Bladder microvascular endothelial cell (primary cell): ENCODE results near the gene CDH16. TPM values are rescaled to one million over a fixed set of nuclear protein-coding genes. Genes with fewer than 3 reads are reported as not detected.

ENCODE experiments used
- total RNA-seq: library from RNA; depleted of rRNA; stranded (reverse); fragments of >200 nt; gene quantifications from 2 replicates; pipeline ENCODE4 v1.2.3, GENCODE V29; 2014

The CDH16 gene, protein sequence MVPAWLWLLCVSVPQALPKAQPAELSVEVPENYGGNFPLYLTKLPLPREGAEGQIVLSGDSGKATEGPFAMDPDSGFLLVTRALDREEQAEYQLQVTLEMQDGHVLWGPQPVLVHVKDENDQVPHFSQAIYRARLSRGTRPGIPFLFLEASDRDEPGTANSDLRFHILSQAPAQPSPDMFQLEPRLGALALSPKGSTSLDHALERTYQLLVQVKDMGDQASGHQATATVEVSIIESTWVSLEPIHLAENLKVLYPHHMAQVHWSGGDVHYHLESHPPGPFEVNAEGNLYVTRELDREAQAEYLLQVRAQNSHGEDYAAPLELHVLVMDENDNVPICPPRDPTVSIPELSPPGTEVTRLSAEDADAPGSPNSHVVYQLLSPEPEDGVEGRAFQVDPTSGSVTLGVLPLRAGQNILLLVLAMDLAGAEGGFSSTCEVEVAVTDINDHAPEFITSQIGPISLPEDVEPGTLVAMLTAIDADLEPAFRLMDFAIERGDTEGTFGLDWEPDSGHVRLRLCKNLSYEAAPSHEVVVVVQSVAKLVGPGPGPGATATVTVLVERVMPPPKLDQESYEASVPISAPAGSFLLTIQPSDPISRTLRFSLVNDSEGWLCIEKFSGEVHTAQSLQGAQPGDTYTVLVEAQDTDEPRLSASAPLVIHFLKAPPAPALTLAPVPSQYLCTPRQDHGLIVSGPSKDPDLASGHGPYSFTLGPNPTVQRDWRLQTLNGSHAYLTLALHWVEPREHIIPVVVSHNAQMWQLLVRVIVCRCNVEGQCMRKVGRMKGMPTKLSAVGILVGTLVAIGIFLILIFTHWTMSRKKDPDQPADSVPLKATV
- not detected in 2 replicates for total RNA-seq

GRCh38 chr16:66918803-66919568, at the start of gene CDH16:
Gene CDH16, minus strand, starts transcription at chr16:66918885. Its CDS starts 820 bp downstream, at chr16:66918065.

DNA sequence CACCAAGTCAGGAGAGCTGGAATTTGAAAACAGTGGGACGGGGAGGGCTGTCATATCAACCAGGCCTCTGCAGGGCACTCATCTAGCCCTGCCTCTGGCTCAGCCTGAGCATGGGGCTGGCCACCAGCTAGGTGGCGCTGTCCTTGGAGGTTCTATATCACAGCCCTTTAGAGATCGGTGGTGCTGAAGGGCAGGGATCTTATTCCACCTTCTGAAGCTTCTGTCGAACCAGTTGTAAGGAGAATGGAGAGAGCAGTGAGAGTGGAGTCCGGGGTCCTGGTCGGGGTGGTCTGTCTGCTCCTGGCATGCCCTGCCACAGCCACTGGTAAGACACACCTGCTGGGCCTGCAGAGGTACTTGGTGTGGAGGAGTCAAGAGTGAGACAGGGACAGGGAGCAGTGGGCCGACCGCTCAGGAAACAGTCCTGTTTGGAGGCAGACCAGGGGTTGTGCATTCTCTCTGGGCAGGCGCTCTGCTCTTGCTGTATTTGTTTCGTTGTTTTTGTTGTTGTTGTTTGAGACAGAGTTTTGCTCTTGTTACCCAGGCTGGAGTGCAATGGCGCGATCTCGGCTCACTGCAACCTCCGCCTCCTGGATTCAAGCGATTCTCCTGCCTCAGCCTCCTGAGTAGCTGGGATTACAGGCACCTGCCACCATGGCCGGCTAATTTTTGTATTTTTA, 42.5 kb upstream of the CDH16 start, which contains the start of gene CES3:
TSS of gene CES3 (plus strand) at position 202 of the 680 bp plus-strand sequence. CDS start at position 244, 42 bp downstream.

DNA sequence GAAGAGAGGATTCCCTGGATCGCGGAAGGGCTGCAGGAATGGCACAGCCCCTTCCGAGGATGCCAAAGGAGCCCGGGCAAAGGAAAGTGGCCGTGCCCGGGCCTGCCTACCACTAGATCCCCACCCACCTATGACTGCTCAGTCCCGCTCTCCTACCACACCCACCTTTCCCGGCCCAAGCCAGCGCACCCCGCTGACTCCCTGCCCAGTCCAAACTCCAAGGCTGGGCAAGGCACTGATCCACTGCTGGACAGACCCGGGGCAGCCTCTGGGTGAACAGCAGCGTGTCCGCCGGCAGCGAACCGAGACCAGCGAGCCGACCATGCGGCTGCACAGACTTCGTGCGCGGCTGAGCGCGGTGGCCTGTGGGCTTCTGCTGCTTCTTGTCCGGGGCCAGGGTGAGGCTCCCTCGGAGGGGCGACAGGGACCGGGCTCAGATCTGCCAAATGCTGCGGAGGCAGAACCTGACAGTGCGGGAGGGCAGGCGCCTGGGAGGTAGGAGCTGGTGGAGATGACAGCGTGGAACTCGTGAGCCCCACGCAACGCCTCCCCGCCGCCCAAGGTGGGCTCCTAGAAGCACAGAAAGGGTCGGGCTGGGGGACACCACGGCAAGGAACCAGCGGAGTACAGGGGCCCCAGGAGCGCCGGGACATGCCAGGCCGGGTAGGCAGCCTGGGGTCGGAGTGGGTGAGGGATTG, 16.8 kb upstream of the CDH16 start, which contains the start of gene CES2:
TSS of gene CES2 (plus strand) at position 203 of the 698 bp plus-strand sequence. CDS start at position 323, 120 bp downstream.

GRCh38 chr16:66934138-66934838, 15.6 kb upstream of the CDH16 start, which contains the start of gene CIAO2B:
Gene CIAO2B, minus strand, starts transcription at chr16:66934402. Its CDS starts 38 bp downstream, at chr16:66934364.

DNA sequence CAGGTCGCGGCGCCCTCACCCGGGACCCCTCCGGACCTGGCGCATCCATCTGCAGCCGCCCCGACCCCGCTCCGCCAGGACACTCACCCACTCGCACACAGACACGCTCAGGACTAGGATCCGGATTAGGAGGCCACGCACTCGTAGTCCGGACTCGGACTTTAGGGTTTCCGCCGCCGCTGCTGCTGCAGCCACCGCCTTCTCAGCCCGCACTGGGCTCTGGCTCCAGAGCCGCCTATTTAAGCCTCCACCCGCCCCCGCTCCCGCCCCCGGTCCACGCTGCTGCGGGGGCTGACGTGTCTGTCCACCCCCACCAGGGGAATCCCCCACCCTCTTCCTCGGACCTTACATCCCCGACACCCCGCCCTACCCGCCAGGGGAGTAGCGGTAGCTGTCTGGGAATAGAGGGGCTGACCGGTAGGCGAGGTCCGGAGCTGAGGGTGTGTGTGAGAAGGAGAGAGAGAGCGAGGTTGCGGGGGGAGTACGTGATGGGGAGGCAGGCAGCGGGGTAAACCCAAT, 6.7 kb upstream of the CDH16 start, which contains the start of gene RRAD:
TSS of gene RRAD (minus strand) at position 214 of the 519 bp plus-strand sequence. CDS start 356 bp downstream, outside the sequence.

GRCh38 chr16:66880288-66881013, 38.2 kb downstream of the CDH16 start, which contains the start of gene PDP2:
Gene PDP2, plus strand, starts transcription at chr16:66880515. Its CDS starts 3,770 bp downstream, at chr16:66884285.

Other genes starting within 250 kb of the CDH16 start
- 5.5 and 11.0 TPM in 2 replicates for gene CMTM4, start 222.1 kb downstream of the CDH16 start, total RNA-seq
- gene DYNC1LI2, start 167.3 kb downstream of the CDH16 start, total RNA-seq: 97.0 and 170 TPM in 2 replicates
- gene TERB1, start 117.3 kb downstream of the CDH16 start, total RNA-seq: 0.06 and 0.16 TPM in 2 replicates
- gene NAE1, start 87.9 kb downstream of the CDH16 start, total RNA-seq: 46.6 and 47.7 TPM in 2 replicates
- not detected in 2 replicates for gene CA7, start 74.5 kb downstream of the CDH16 start, total RNA-seq
- gene PDP2, start 38.4 kb downstream of the CDH16 start, total RNA-seq: 2.6 and 10.6 TPM in 2 replicates
- 1.1 and 2.1 TPM in 2 replicates for gene RRAD, start 6.7 kb upstream of the CDH16 start, total RNA-seq
- gene CIAO2B, start 15.5 kb upstream of the CDH16 start, total RNA-seq: 131 and 136 TPM in 2 replicates
- 14.2 and 17.7 TPM in 2 replicates for gene CES2, start 16.6 kb upstream of the CDH16 start, total RNA-seq
- gene CES3, start 42.4 kb upstream of the CDH16 start, total RNA-seq: not detected in 2 replicates
- gene CES4A, start 69.7 kb upstream of the CDH16 start, total RNA-seq: 0.49 and 1.7 TPM in 2 replicates
- 70.4 and 113 TPM in 2 replicates for gene CBFB, start 110.3 kb upstream of the CDH16 start, total RNA-seq
- gene PHAF1, start 191.1 kb upstream of the CDH16 start, total RNA-seq: 7.9 and 22.1 TPM in 2 replicates
- 1.3 and 4.0 TPM in 2 replicates for gene B3GNT9, start 232.1 kb upstream of the CDH16 start, total RNA-seq
- gene TRADD, start 241.0 kb upstream of the CDH16 start, total RNA-seq: 12.3 and 15.6 TPM in 2 replicates
- gene FBXL8, start 241.1 kb upstream of the CDH16 start, total RNA-seq: 4.6 and 5.0 TPM in 2 replicates
- 1.9 and 4.0 TPM in 2 replicates for gene HSF4, start 245.9 kb upstream of the CDH16 start, total RNA-seq